Tibial nerve (tissue), 4 donors: ENCODE data around the gene LMLN. TPM values are rescaled to one million over a fixed set of nuclear protein-coding genes. Genes with fewer than 3 reads are reported as not detected.

Source experiments
- DNase-seq, 2 donors: peaks; one replicate each; pipeline ENCODE4 v3.0.0-alpha.2; 2019; ENCODE audit warnings: low spot score in 2 of 2
- H3K27ac ChIP-seq, 4 donors: fragments of 200-600 bp; sonication (generic) in 3 of 4; one replicate each; pipeline ENCODE4 v1.5.1; 2017 to 2019; ENCODE audit warnings: mild to moderate bottlenecking in 1 of 4
- H3K27me3 ChIP-seq, 2 donors: fragments of 200-600 bp; sonication (generic) in 1 of 2; one replicate each; pipeline versions ENCODE4 v1.5.1 to v1.6.0; 2017 to 2019
- H3K36me3 ChIP-seq, 3 donors: fragments of 200-600 bp; sonication (generic); one replicate each; pipeline ENCODE4 v1.5.1; 2018 to 2019
- H3K4me1 ChIP-seq, 4 donors: fragments of 200-600 bp; sonication (generic) in 3 of 4; one replicate each; pipeline ENCODE4 v1.5.1; 2017 to 2019
- H3K4me3 ChIP-seq, 4 donors: fragments of 200-600 bp; sonication (generic) in 3 of 4; one replicate each; pipeline ENCODE4 v1.5.1; 2017 to 2019; ENCODE audit warnings: mild to moderate bottlenecking in 1 of 4, moderate library complexity in 1 of 4
- H3K9me3 ChIP-seq, 4 donors: fragments of 200-600 bp; sonication (generic) in 3 of 4; one replicate each; pipeline ENCODE4 v1.5.1; 2017 to 2019
- CTCF ChIP-seq, 5 experiments: fragments of 200-600 bp in 3 of 5; fragments of 450-650 bp in 2 of 5; sonication (generic) in 3 of 5; IDR thresholded peaks; one replicate each; pipeline ENCODE4 v1.5.1; 2016 to 2019; ENCODE audit warnings: antibody characterized with exemption in 5 of 5, mild to moderate bottlenecking in 3 of 5, moderate library complexity in 2 of 5
- EP300 ChIP-seq, 2 donors: sonication (generic); formaldehyde crosslinking; IDR thresholded peaks; one replicate each; pipeline ENCODE4 v1.6.1; 2017; ENCODE audit warnings: antibody characterized with exemption in 2 of 2, mild to moderate bottlenecking in 1 of 2
- POLR2A ChIP-seq, 2 donors: fragments of 450-650 bp; IDR thresholded peaks; one replicate each; pipeline ENCODE4 v1.6.1; 2017; ENCODE audit warnings: antibody characterized with exemption in 2 of 2, mild to moderate bottlenecking in 2 of 2, moderate library complexity in 2 of 2
- WGBS, 2 donors: methylation state at CpG; one replicate each; pipeline ENCODE4 v1.1.5; 2018; 5-methylcytosine and 5-hydroxymethylcytosine counted together
- total RNA-seq, 4 donors: library from RNA; depleted of rRNA; stranded (reverse); fragments of >200 nt; gene quantifications; one replicate each; pipeline ENCODE4 v1.1.0, GENCODE V29; 2016

The LMLN gene
- total RNA-seq, 4 donors from 2014 or later = 5.7 to 9.0 (median 7.1) TPM

- Histone ChIP-seq H3K27ac (peak overlapping the region in 3 of 4 donors; percentile 79 to 96 (median 93)), H3K4me3 (peak overlapping the region; percentile 37 to 82 (median 66)), H3K27me3 (no peaks in the 10 kb centered on the region), H3K9me3 (no peaks in the 10 kb centered on the region), H3K4me1 (peaks cover 0 to 43% (median 29%) of the 10 kb centered on the region in 4 donors), H3K36me3 (peaks cover under 1 to 34% (median 26%) of the 10 kb centered on the region in 3 donors)
- 17 to 22% methylated on average over 17 of the region's 17 CpGs for WGBS, 2 donors
- DNase-seq = no peak
- TF ChIP-seq EP300 (IDR thresholded peaks at IDR 0.05) (no peak), POLR2A (IDR thresholded peaks at IDR 0.05) (no peak), CTCF (IDR thresholded peaks at IDR 0.05) (no peak)
These were observed 10.7 kb upstream of the LMLN start for GRCh38 chr3:197949191-197949777.

- Histone ChIP-seq H3K36me3 (peaks cover 4 to 42% (median 34%) of the 10 kb centered on the region in 3 donors), H3K27ac (peak within 1 kb of the TSS; percentile 79 to 96 (median 90)), H3K4me3 (peak within 1 kb of the TSS; percentile 59 to 82 (median 74)), H3K27me3 (no peaks in the 10 kb centered on the region), H3K4me1 (peaks cover 0 to 46% (median 29%) of the 10 kb centered on the region in 4 donors), H3K9me3 (no peaks in the 10 kb centered on the region)
- DNase-seq = peak; percentile 78 to 82
- TF ChIP-seq CTCF (IDR thresholded peaks at IDR 0.05) (peak in 1 of 5 experiments; percentile 38), EP300 (IDR thresholded peaks at IDR 0.05) (peak; percentile 93 to 98), POLR2A (IDR thresholded peaks at IDR 0.05) (peak; percentile 84)
- 0 to 1% methylated on average over 36 of the region's 36 CpGs for WGBS, 2 donors
These were observed 10.0 kb upstream of the LMLN start, which contains the start of gene RPL35A for GRCh38 chr3:197949778-197950676. RPL35A (plus strand) TSS chr3:197950190; CDS start chr3:197950968, 778 bp downstream.

GRCh38 chr3:197950677-197951061, 9.3 kb upstream of the LMLN start:
- H3K36me3 ChIP-seq = peaks cover 4 to 48% (median 34%) of the 10 kb centered on the region in 3 donors
- 1 to 2% methylated on average over 11 of the region's 11 CpGs for WGBS, 2 donors
- H3K9me3 ChIP-seq = no peaks in the 10 kb centered on the region
- TF ChIP-seq POLR2A (IDR thresholded peaks at IDR 0.05) = no peak
- no peak for TF ChIP-seq CTCF (IDR thresholded peaks at IDR 0.05)
- no peak for TF ChIP-seq EP300 (IDR thresholded peaks at IDR 0.05)
- H3K4me3 ChIP-seq = peak overlapping the region; percentile 59 to 82 (median 74)
- no peak for DNase-seq
- no peaks in the 10 kb centered on the region for H3K27me3 ChIP-seq
- H3K4me1 ChIP-seq = peaks cover 0 to 46% (median 29%) of the 10 kb centered on the region in 4 donors
- peak overlapping the region; percentile 79 to 96 (median 90) for H3K27ac ChIP-seq

- Histone ChIP-seq H3K4me3 (peak overlapping the region; percentile 59 to 82 (median 74)), H3K27ac (peak overlapping the region in 2 of 4 donors; percentile 79 to 96), H3K36me3 (peaks cover 4 to 56% (median 39%) of the 10 kb centered on the region in 3 donors), H3K9me3 (no peaks in the 10 kb centered on the region), H3K27me3 (no peaks in the 10 kb centered on the region), H3K4me1 (peaks cover 0 to 46% (median 29%) of the 10 kb centered on the region in 4 donors)
- WGBS, 2 donors = 86 to 88% methylated on average over 21 of the region's 21 CpGs
- TF ChIP-seq POLR2A (IDR thresholded peaks at IDR 0.05) (no peak), CTCF (IDR thresholded peaks at IDR 0.05) (no peak), EP300 (IDR thresholded peaks at IDR 0.05) (no peak)
- DNase-seq = no peak
These were observed 8.5 kb upstream of the LMLN start for GRCh38 chr3:197951392-197951990.
